Endodermal cell (in vitro differentiated cells): ENCODE measurements around the gene HMGB2. TPM values are rescaled to one million over a fixed set of nuclear protein-coding genes. Genes with fewer than 3 reads are reported as not detected.

Experiments
- DNase-seq: peaks from one replicate; pipeline ENCODE4 v3.0.0-alpha.2; 2017
- H3K27ac ChIP-seq: 2 replicates; pipeline ENCODE4 v1.5.1; 2013; ENCODE audit warnings: mild to moderate bottlenecking, low read depth, low read length, moderate library complexity
- H3K27me3 ChIP-seq: 2 replicates; pipeline ENCODE4 v1.6.1; 2013; ENCODE audit warnings: mild to moderate bottlenecking, low read length, moderate library complexity; ENCODE audit not compliant: insufficient read depth, control insufficient read depth, poor library complexity, severe bottlenecking
- H3K36me3 ChIP-seq: 2 replicates; pipeline ENCODE4 v1.7.0; 2013; ENCODE audit warnings: mild to moderate bottlenecking, low read length, moderate library complexity; ENCODE audit not compliant: control insufficient read depth, insufficient read depth
- H3K4me1 ChIP-seq: one replicate; pipeline ENCODE4 v1.7.0; 2013; ENCODE audit warnings: low read length; ENCODE audit not compliant: control insufficient read depth, insufficient read depth
- H3K4me3 ChIP-seq: 2 replicates; pipeline ENCODE4 v1.5.1; 2013; ENCODE audit warnings: mild to moderate bottlenecking, low read length, moderate library complexity
- H3K9ac ChIP-seq: 2 replicates; pipeline ENCODE4 v1.6.1; 2013; ENCODE audit warnings: mild to moderate bottlenecking, low read length, moderate library complexity; ENCODE audit not compliant: poor library complexity, severe bottlenecking; ENCODE audit errors: extremely low read depth
- H3K9me3 ChIP-seq: 2 replicates; pipeline ENCODE4 v1.6.1; 2013; ENCODE audit warnings: mild to moderate bottlenecking, low read length, moderate library complexity; ENCODE audit not compliant: control insufficient read depth
- H3K27ac Mint-ChIP-seq: 2 replicates; pipeline ENCODE4 v1.8.0; 2020; ENCODE audit warnings: mixed read lengths
- H3K27me3 Mint-ChIP-seq: 2 replicates; pipeline ENCODE4 v1.8.0; 2021; ENCODE audit warnings: mild to moderate bottlenecking, mixed read lengths; ENCODE audit not compliant: insufficient read depth
- H3K36me3 Mint-ChIP-seq: 2 replicates; pipeline ENCODE4 v1.8.0; 2020; ENCODE audit warnings: low read depth, mixed read lengths
- H3K4me1 Mint-ChIP-seq: 2 replicates; pipeline ENCODE4 v1.8.0; 2020; ENCODE audit warnings: mixed read lengths
- H3K4me3 Mint-ChIP-seq: 2 replicates; pipeline ENCODE4 v1.8.0; 2020; ENCODE audit warnings: mild to moderate bottlenecking, moderate library complexity, mixed read lengths
- H3K9me3 Mint-ChIP-seq: 2 replicates; pipeline ENCODE4 v1.8.0; 2020; ENCODE audit warnings: mild to moderate bottlenecking, mixed read lengths
- WGBS, 2 experiments: methylation state at CpG; one replicate each; pipeline versions ENCODE4 v1.1.5 to v1.1.7; 2013; ENCODE audit warnings: missing lambda C conversion rate in 2 of 2, mixed read lengths in 1 of 2; ENCODE audit not compliant: insufficient coverage in 1 of 2, insufficient read length in 1 of 2; 5-methylcytosine and 5-hydroxymethylcytosine counted together
- total RNA-seq, 2 donors: library from RNA; stranded (reverse); fragmentation: NEBNext Ultra II Directional in 1 of 2; extraction: Animal tissue kit (Norgen Biotek cat#: 25700) in 1 of 2; gene quantifications; 2 replicates in 1 of 2; 3 replicates in 1 of 2; pipeline ENCODE4 v1.2.1, GENCODE V29; 2021
- TF ChIP-seq, protein P1 (sequence below): fragments of 200-600 bp; sonication (generic); conservative IDR thresholded peaks from 2 replicates; pipeline ENCODE4 v1.5.0; 2021; ENCODE audit warnings: antibody characterized with exemption, mild to moderate bottlenecking

HMGB2 gene
- total RNA-seq, 2 donors from 2014 or later, result 236 to 425 TPM

DNA sequence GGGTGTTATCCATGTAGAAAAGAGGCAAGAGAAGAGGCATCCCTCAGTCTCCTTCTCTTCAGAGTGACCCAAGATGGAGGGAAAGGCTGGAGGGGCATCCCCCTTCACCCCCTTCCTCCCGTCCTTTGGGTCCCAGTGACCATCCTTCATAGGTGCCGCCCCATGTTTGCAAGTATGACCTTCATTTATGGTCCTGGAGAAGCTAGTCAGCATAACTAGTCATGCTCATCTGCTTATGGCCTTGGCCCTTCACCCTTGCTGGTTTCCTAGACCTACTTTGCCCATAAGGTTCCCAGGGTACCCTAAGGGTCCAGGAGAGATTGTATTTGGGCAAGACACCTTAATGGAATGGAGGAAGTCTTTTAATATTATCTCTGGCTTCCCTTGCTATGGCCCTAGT lies 46.7 kb downstream of the HMGB2 start:
- TF ChIP-seq, protein P1, sequence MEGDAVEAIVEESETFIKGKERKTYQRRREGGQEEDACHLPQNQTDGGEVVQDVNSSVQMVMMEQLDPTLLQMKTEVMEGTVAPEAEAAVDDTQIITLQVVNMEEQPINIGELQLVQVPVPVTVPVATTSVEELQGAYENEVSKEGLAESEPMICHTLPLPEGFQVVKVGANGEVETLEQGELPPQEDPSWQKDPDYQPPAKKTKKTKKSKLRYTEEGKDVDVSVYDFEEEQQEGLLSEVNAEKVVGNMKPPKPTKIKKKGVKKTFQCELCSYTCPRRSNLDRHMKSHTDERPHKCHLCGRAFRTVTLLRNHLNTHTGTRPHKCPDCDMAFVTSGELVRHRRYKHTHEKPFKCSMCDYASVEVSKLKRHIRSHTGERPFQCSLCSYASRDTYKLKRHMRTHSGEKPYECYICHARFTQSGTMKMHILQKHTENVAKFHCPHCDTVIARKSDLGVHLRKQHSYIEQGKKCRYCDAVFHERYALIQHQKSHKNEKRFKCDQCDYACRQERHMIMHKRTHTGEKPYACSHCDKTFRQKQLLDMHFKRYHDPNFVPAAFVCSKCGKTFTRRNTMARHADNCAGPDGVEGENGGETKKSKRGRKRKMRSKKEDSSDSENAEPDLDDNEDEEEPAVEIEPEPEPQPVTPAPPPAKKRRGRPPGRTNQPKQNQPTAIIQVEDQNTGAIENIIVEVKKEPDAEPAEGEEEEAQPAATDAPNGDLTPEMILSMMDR, result no peak

DNA sequence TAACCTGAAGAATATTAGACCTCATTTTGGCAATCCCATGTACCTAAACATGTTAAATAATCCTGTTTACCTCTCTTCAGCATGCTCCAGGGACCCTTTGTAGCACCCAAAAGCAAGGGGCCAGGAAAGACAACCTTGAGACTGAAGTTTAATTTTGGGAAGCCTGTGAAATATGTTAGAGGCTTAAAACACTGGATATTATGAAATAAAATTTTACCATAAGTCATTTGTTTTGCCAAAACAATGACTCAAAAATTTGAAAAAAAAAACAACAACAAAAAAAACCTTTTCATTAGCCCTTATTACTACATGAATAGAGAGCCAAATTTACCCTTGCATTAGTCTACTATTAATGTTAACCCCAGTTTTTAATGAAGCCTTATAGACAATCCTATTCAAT lies 49.7 kb downstream of the HMGB2 start:
- Histone ChIP-seq H3K27ac (no peak overlapping the region), H3K4me1 (no peaks in the 10 kb centered on the region), H3K4me3 (no peak overlapping the region), H3K9ac (no peak overlapping the region), H3K9me3 (peaks cover 45% of the 10 kb centered on the region), H3K27me3 (no peaks in the 10 kb centered on the region), H3K36me3 (no peaks in the 10 kb centered on the region)
- TF ChIP-seq, protein P1, result no peak
- Mint-ChIP-seq H3K36me3 (peaks cover 28% of the 10 kb centered on the region), H3K9me3 (peaks cover 46% of the 10 kb centered on the region), H3K4me1 (peaks cover 13% of the 10 kb centered on the region), H3K27ac (no peak overlapping the region), H3K4me3 (no peak overlapping the region), H3K27me3 (no peaks in the 10 kb centered on the region)
- DNase-seq, result no peak

More for the DNA sequence above, 46.7 kb downstream of the HMGB2 start:
- Histone ChIP-seq H3K4me1 (no peaks in the 10 kb centered on the region), H3K27ac (no peak overlapping the region), H3K4me3 (peak overlapping the region; percentile 44), H3K27me3 (no peaks in the 10 kb centered on the region), H3K9ac (no peak overlapping the region), H3K36me3 (no peaks in the 10 kb centered on the region), H3K9me3 (peaks cover 45% of the 10 kb centered on the region)
- no peak overlapping the region for H3K4me3 Mint-ChIP-seq
- no peak overlapping the region for H3K27ac Mint-ChIP-seq
- 17 to 71% methylated on average over 1 to 2 of the region's 2 CpGs for WGBS, 2 experiments
- H3K36me3 Mint-ChIP-seq, result peaks cover 28% of the 10 kb centered on the region
- H3K27me3 Mint-ChIP-seq, result no peaks in the 10 kb centered on the region
- no peak for DNase-seq
- H3K4me1 Mint-ChIP-seq, result peaks cover 24% of the 10 kb centered on the region
- peaks cover 46% of the 10 kb centered on the region for H3K9me3 Mint-ChIP-seq

DNA sequence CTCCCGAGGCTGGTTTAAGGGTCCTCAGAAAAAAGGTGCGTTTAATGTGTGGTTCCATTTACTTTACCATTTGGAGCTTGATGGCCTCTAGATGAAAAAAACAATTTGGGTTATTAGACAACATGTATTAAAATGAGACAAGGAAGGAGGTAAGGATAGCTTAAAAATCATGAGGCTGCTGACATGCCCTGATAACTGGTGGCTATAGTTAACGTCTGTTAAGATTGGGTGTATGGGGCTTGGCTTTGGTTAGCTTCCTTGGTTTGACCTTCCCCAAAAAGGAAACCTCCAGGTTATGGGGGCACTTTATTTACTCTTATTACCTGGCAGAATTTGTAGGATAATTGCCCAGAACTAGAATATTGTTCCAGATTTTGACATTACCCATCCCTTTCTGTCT lies 51.5 kb downstream of the HMGB2 start:
- no peak overlapping the region for H3K9ac ChIP-seq
- no peak overlapping the region for H3K27ac ChIP-seq
- H3K36me3 ChIP-seq, result no peaks in the 10 kb centered on the region
- peaks cover 27% of the 10 kb centered on the region for H3K36me3 Mint-ChIP-seq
- no peaks in the 10 kb centered on the region for H3K27me3 Mint-ChIP-seq
- no peak overlapping the region for H3K4me3 ChIP-seq
- no peaks in the 10 kb centered on the region for H3K4me1 ChIP-seq
- no peaks in the 10 kb centered on the region for H3K27me3 ChIP-seq
- TF ChIP-seq, protein P1, result no peak
- WGBS, 2 experiments, result 89 to 100% methylated on average over 2 to 3 of the region's 3 CpGs
- DNase-seq, result no peak
- H3K4me1 Mint-ChIP-seq, result peaks cover 3% of the 10 kb centered on the region
- H3K9me3 Mint-ChIP-seq, result peaks cover 38% of the 10 kb centered on the region
- H3K27ac Mint-ChIP-seq, result no peak overlapping the region
- H3K9me3 ChIP-seq, result peaks cover 43% of the 10 kb centered on the region
- H3K4me3 Mint-ChIP-seq, result no peak overlapping the region
